Liver (tissue), 9 donors: ENCODE results near the gene MYBPC1. TPM values are rescaled to one million over a fixed set of nuclear protein-coding genes. Genes with fewer than 3 reads are reported as not detected.

Experiments
- DNase-seq: peaks from one replicate; pipeline ENCODE4 v3.0.0-alpha.2; 2017; ENCODE audit warnings: low spot score
- H3K27ac ChIP-seq, 2 donors: one replicate each; pipeline ENCODE4 v1.7.0; 2013; ENCODE audit warnings: inconsistent platforms in 2 of 2, low read length in 2 of 2, control low read depth in 1 of 2, low read depth in 1 of 2, mild to moderate bottlenecking in 1 of 2
- H3K27me3 ChIP-seq, 4 donors: one replicate each; pipeline versions ENCODE4 v1.6.1 to v1.7.0; 2013; ENCODE audit warnings: low read length in 3 of 4, inconsistent platforms in 1 of 4, mild to moderate bottlenecking in 1 of 4, moderate library complexity in 1 of 4; ENCODE audit not compliant: control insufficient read depth in 4 of 4, insufficient read depth in 4 of 4
- H3K36me3 ChIP-seq, 4 donors: one replicate each; pipeline versions ENCODE4 v1.6.1 to v1.7.0; 2013; ENCODE audit warnings: low read length in 3 of 4, mild to moderate bottlenecking in 3 of 4, low read depth in 1 of 4, moderate library complexity in 1 of 4; ENCODE audit not compliant: control insufficient read depth in 4 of 4, insufficient read depth in 3 of 4
- H3K4me1 ChIP-seq, 4 donors: one replicate each; pipeline versions ENCODE4 v1.6.1 to v1.7.0; 2013; ENCODE audit warnings: low read length in 3 of 4, mild to moderate bottlenecking in 3 of 4, moderate library complexity in 1 of 4; ENCODE audit not compliant: control insufficient read depth in 4 of 4, insufficient read depth in 4 of 4
- H3K4me3 ChIP-seq, 3 donors: one replicate each; pipeline versions ENCODE4 v1.6.1 to v1.7.0; 2013; ENCODE audit warnings: low read length in 3 of 3, control low read depth in 1 of 3, low read depth in 1 of 3, mild to moderate bottlenecking in 1 of 3
- H3K9ac ChIP-seq, 2 donors: one replicate each; pipeline ENCODE4 v1.7.0; 2013; ENCODE audit warnings: low read length in 2 of 2, mild to moderate bottlenecking in 2 of 2, moderate library complexity in 2 of 2, control low read depth in 1 of 2, low read depth in 1 of 2
- H3K9me3 ChIP-seq, 4 donors: one replicate each; pipeline versions ENCODE4 v1.6.1 to v1.7.0; 2013; ENCODE audit warnings: low read length in 3 of 4; ENCODE audit not compliant: control insufficient read depth in 4 of 4
- CTCF ChIP-seq: fragments of 150-350 bp; IDR thresholded peaks from 2 replicates; pipeline ENCODE4 v1.5.1; 2017; ENCODE audit warnings: improper control_type of control experiment, low read depth, low read length; ENCODE audit not compliant: missing input control
- EGR1 ChIP-seq, 2 donors: IDR thresholded peaks; 2 replicates each; pipeline ENCODE4 v1.6.1; 2016 to 2018; ENCODE audit warnings: antibody characterized with exemption in 2 of 2, low read depth in 2 of 2
- FOXA1 ChIP-seq: IDR thresholded peaks from 2 replicates; pipeline ENCODE4 v1.6.1; 2016; ENCODE audit warnings: antibody characterized with exemption
- FOXA2 ChIP-seq: IDR thresholded peaks from 2 replicates; pipeline ENCODE4 v1.6.1; 2016; ENCODE audit warnings: antibody characterized with exemption
- GABPA ChIP-seq, 2 donors: IDR thresholded peaks in 1 of 2; conservative IDR thresholded peaks in 1 of 2; 2 replicates each; pipeline ENCODE4 v1.6.1; 2016; ENCODE audit warnings: antibody characterized with exemption in 2 of 2, mild to moderate bottlenecking in 1 of 2, moderate library complexity in 1 of 2
- HNF4A ChIP-seq, 2 donors: conservative IDR thresholded peaks; 2 replicates each; pipeline ENCODE4 v1.6.1; 2016; ENCODE audit warnings: antibody characterized with exemption in 2 of 2, mild to moderate bottlenecking in 2 of 2
- HNF4G ChIP-seq: IDR thresholded peaks from 2 replicates; pipeline ENCODE4 v1.6.1; 2016; ENCODE audit warnings: antibody characterized with exemption
- JUND ChIP-seq, 2 donors: IDR thresholded peaks; 2 replicates each; pipeline ENCODE4 v1.6.1; 2016; ENCODE audit warnings: antibody characterized with exemption in 2 of 2
- MAX ChIP-seq: IDR thresholded peaks from 2 replicates; pipeline ENCODE4 v1.6.1; 2016; ENCODE audit warnings: antibody characterized with exemption
- NR2F2 ChIP-seq: IDR thresholded peaks from 2 replicates; pipeline ENCODE4 v1.6.1; 2016; ENCODE audit warnings: antibody characterized with exemption
- RAD21 ChIP-seq, 2 donors: IDR thresholded peaks; 2 replicates each; pipeline ENCODE4 v1.6.1; 2016; ENCODE audit warnings: antibody characterized with exemption in 2 of 2, mild to moderate bottlenecking in 2 of 2
- REST ChIP-seq: IDR thresholded peaks from 2 replicates; pipeline ENCODE4 v1.6.1; 2016; ENCODE audit warnings: antibody characterized with exemption, mild to moderate bottlenecking
- RXRA ChIP-seq, 2 donors: IDR thresholded peaks; 2 replicates each; pipeline ENCODE4 v1.6.1; 2017 to 2018; ENCODE audit warnings: antibody characterized with exemption in 2 of 2, mild to moderate bottlenecking in 1 of 2
- SP1 ChIP-seq: IDR thresholded peaks from 2 replicates; pipeline ENCODE4 v1.6.1; 2018; ENCODE audit warnings: antibody characterized with exemption, mild to moderate bottlenecking
- ZBTB33 ChIP-seq: IDR thresholded peaks from 2 replicates; pipeline ENCODE4 v1.6.1; 2016; ENCODE audit warnings: antibody characterized with exemption
- WGBS: extraction: QIAGEN DNeasy Blood & Tissue Kit; methylation state at CpG from one replicate; pipeline ENCODE4 v1.1.7; 2013; 5-methylcytosine and 5-hydroxymethylcytosine counted together
- polyA plus RNA-seq, 2 donors: library from polyadenylated mRNA; stranded (reverse) in 1 of 2; unstranded in 1 of 2; fragments of 200-250 nt in 1 of 2; fragments of >200 nt in 1 of 2; fragmentation: Nextera tagmentation in 1 of 2; extraction: Ambion mirVana in 1 of 2; gene quantifications; one replicate each; pipeline versions ENCODE4 v1.2.1 to v1.2.3, GENCODE V29; 2013 to 2015
- total RNA-seq, 2 donors: library from RNA; depleted of rRNA; stranded (reverse); fragments of >200 nt; gene quantifications; one replicate each; pipeline ENCODE4 v1.2.3, GENCODE V29; 2014
- donor health status: healthy.
- donor health status: healthy.
- donor health status: healthy.
- donor health status: healthy.
- donor health status: healthy.

MYBPC1 gene
- total and polyA plus RNA-seq, 4 donors: under 0.01 TPM; not detected in 3

- TF ChIP-seq SP1: no peak
- TF ChIP-seq FOXA2: no peak
- no peak for TF ChIP-seq CTCF
- H3K9me3 ChIP-seq: no peaks in the 10 kb centered on the region
- H3K27me3 ChIP-seq: no peaks in the 10 kb centered on the region
- 68% methylated on average over 2 of the region's 2 CpGs for WGBS
- no peaks in the 10 kb centered on the region for H3K4me1 ChIP-seq
- DNase-seq: no peak
- no peak overlapping the region for H3K9ac ChIP-seq
- no peak overlapping the region for H3K4me3 ChIP-seq
- H3K36me3 ChIP-seq: no peaks in the 10 kb centered on the region
- no peak overlapping the region for H3K27ac ChIP-seq
Measured at GRCh38 chr12:101648195-101648594, 53.4 kb downstream of the MYBPC1 start.

- no peak for TF ChIP-seq HNF4A (conservative IDR thresholded peaks at IDR 0.05)
- TF ChIP-seq RAD21 (IDR thresholded peaks at IDR 0.05): no peak
- TF ChIP-seq JUND (IDR thresholded peaks at IDR 0.05): no peak
- no peak for TF ChIP-seq SP1
- no peak for TF ChIP-seq NR2F2
- TF ChIP-seq MAX: no peak
- no peak for TF ChIP-seq FOXA1
- no peak for TF ChIP-seq REST
- no peak for TF ChIP-seq EGR1 (IDR thresholded peaks at IDR 0.05; ENCODE audit: low read depth in 2 of 2)
- no peak for TF ChIP-seq HNF4G
- no peak for TF ChIP-seq GABPA (IDR thresholded peaks at IDR 0.05 in 1 of 2, conservative IDR thresholded peaks at IDR 0.05 in 1 of 2)
- TF ChIP-seq ZBTB33: no peak
- TF ChIP-seq FOXA2: no peak
- no peak for TF ChIP-seq RXRA (IDR thresholded peaks at IDR 0.05)
- no peaks in the 10 kb centered on the region for H3K36me3 ChIP-seq
- no peak overlapping the region for H3K9ac ChIP-seq
- no peaks in the 10 kb centered on the region for H3K9me3 ChIP-seq
- no peaks in the 10 kb centered on the region for H3K27me3 ChIP-seq
- WGBS: 88% methylated on average over 4 of the region's 4 CpGs
- H3K4me3 ChIP-seq: no peak overlapping the region
- no peaks in the 10 kb centered on the region for H3K4me1 ChIP-seq
- no peak for DNase-seq
- H3K27ac ChIP-seq: no peak overlapping the region
Measured at GRCh38 chr12:101650346-101651117, 55.8 kb downstream of the MYBPC1 start.
